ENCODE results near the gene CDH23.

Gene CDH23

DNA sequence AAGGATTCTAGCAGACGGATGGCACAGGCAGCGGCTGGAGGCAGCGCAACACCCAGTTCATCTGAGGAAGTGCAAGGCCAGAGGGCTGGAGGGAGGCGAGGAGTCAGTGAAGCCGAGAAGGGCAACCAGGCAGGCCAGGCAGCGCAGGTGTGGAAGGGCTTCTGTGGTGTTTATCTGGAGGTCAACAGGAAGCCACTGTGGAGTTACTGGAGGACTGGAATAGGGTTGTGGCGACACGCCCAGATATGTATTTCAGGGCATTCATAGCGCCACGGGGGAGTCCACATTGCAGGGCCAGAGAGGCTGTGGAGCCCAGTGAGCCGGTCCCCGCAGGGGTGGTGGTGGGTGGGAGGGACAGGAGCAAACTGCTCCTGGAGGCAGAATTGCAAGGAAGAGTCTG is 150.6 kb downstream of the CDH23 start:
- DNase-seq (ENCODE audit: low read depth, low spot score) = no peak
- no peak overlapping the region for H3K27ac ChIP-seq

DNA sequence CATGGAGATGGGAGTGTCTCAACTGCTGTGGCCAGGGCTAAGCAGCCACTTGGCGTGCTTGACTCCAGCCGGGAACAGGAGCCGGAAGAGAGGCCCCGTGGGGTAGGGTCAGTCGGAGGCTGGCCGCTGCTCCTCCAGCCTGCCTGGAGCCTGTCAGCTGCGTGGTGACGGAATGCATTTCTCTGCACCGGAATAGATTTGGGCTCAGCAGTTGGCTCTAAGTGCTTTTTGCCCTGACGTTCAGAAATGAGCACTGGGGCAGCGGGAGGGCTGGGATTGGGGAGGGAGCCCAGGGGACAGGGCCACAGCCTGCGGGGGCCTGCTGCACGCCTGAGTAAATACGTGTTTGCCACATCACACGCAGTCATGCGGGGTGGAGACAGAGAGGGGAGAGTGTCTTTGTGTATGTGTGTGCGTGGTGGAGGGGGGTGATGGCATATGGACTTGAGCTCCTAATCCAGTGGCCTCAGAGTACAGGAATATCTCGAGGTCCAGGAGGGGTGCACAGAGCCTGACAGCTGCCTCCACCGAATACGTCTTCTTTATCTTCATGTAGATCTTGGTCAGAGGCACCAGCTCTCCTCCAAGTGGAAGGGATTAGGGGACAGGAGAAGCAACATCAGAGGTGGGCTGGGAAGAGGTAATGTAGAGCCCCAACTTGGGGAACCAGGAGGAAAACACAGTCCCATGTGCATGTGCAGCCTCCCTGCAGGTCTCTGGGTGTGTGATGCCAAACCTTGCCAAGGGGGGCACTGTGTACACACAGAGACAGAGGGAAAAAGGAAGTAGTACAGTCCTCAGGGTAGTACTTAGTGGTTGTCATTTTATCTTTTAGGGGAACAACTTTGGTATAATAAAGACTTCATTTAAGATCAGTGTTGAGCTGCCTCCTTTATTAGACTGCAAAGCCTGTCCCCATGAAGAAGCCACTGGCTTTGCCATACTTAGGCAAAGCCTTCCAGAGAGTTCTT is 151.4 kb downstream of the CDH23 start:
- H3K27ac ChIP-seq = no peak overlapping the region
- DNase-seq (ENCODE audit: low read depth, low spot score) = no peak

DNA sequence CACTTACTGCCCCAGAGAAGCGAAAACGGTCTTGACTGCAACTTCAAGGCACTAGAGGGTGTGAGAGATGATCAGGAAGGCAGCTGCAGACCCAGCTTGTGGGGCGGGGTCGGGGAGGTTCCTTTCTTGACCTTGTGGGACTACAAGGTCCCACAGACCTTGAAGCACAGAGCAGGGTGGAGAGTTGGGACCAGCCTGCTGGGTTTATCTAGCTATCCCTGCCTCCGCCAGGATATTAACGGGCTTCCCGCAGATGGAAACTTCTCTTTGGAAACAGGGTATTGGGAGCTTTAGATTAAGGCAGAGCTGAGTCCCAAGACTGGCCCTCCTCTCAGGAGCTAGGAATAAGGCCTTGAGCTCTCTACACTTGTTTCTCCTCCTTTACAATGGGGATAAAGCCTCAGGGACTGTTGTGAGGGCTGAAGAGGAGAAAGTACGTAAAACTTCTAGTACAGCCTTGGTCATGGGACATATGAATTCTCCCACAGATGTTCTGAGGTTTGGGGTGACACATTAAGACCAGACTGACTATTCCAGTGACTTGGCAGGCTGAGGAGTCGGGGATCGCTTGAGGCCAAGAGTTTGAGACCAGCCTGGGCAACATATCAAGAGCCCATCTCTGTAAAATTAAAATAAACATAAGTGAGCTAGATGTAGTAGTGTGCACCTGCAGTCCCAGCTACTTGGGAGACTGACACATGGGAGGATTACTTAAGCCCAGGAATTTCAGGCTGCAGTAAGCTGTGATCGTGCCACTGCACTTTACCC is 153.2 kb downstream of the CDH23 start:
- no peak overlapping the region for H3K27ac ChIP-seq
- no peak for DNase-seq (ENCODE audit: low read depth, low spot score)

DNA sequence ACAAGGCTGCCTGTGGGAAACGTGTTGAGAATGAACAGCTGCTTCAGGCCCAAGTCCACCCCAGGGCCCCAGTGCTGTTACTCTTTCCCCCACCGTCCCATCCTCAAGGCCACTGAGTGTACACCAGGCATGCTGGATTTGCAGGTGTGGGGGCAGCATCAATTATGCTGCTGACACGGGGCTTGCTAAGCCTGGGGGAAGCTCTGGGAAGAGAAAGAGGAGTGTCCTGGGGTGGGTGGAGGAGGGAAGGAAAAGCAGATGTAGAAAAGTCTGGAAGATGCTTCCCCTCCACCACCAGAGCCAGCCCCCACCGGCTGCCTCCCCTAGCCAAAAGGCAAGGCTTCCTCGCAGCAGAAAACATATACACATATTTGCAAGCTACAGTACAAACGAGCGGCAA is 153.9 kb downstream of the CDH23 start:
- no peak for DNase-seq (ENCODE audit: low read depth, low spot score)
- H3K27ac ChIP-seq = no peak overlapping the region

DNA sequence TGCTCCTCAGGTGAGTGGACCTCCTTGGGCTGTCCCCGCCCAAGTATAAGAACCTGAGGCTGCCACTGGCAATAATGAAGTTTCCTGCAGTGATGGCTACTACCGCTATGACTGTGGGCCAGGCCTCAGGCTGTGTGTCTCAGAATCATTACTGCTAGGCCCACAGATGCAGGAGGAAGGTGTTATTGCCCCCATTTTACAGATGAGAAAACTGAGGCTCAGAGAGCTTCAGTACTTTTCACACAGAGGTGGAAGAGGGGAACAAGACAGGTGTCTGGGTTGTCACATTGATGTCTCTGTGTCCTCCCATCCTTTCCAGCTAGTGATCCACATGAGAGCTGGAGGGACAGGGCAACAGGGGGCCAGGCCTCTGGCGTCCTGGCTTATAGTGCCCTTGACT is 155.2 kb downstream of the CDH23 start:
- no peak for DNase-seq (ENCODE audit: low read depth, low spot score)
- H3K27ac ChIP-seq = no peak overlapping the region

DNA sequence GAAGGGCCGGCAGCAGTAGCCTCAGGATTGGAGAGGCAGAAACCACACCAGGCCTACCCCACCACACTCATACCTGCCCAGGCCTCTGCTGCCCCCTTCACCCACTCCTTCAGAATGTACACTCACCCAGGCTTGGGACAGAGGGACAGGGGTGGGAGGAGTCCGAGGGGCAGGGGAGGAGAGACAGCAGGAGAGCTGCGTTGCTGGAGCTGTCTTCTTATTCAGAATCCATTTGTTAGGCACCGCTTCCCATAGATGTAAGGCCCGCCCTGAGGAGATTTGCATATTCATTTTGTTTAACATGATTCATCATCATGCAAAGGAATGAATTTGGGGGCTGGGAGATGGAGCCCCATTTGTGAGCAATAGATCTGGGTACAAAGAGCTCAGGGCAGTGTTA is 156.7 kb downstream of the CDH23 start:
- H3K27ac ChIP-seq = no peak overlapping the region
- DNase-seq (ENCODE audit: low read depth, low spot score) = no peak

DNA sequence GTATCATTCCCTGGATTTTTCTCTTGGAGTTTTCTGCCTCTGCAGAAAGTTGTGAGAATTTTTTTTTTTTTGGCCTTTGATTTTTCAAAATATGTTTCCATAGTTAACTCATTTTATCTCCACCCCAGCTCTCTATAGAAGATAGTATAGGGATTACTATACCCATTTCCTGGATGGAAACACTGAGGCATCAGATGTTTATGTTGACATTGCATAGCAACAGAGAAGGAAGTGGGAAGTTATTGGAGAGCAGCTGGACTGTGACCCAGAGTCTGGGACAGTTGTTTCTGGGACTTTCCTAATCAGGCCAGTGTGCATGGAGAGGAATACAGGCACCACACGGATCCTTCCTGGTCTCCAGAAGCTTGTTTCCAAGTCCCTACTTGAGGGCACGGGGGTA is 158.0 kb downstream of the CDH23 start:
- H3K27ac ChIP-seq = no peak overlapping the region
- no peak for DNase-seq (ENCODE audit: low read depth, low spot score)

DNA sequence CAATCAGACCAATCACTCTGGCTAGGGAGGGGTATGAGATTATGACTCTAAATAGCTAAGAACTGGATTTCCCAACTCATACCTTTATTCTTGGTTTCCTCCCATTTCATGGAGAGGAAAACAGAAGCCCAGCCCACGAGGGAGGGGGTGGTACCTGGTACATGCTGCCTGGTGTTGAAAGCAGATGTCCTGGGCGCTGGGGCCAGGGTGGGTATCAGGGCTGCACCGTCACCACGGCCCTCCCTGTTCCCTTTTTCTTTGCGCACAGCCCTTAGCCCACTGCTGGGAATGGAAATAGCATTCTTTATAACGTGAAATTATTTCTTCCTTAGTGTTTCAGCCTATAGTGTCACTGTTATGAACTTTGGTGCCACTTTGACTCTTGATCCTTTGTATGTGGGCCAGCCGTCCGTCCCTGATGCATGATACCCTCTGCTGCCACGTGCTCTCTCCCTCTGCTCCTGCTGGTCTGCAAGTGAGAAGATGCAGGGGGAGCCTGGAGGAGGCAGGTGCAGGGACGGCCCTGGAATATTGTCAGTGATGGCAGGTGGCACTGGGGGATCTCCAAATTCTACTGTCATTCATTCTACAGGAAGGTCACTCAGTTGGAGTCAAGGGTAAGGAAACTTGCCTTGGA is 158.5 kb downstream of the CDH23 start:
- DNase-seq (ENCODE audit: low read depth, low spot score) = no peak
- no peak overlapping the region for H3K27ac ChIP-seq

DNA sequence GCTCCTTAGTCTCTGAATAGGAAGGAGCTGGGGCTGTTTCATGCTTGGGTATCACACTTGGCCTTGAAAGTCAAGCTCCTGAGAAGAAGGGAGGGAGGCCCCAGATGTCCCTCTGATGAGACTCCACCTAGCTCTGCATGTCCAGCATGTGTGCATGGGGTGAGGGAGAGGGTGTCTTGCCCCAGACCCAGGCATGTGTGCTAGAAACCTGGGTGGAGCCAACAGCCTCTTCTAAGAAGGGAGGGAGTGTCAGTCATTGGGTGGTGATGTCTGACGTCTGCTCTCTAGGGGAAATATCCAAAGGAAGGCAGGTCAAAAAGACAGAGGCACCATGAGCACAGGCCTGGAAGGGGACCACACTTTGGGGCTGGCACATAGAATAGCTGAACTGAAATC is 159.0 kb downstream of the CDH23 start:
- H3K27ac ChIP-seq = no peak overlapping the region
- no peak for DNase-seq (ENCODE audit: low read depth, low spot score)

DNA sequence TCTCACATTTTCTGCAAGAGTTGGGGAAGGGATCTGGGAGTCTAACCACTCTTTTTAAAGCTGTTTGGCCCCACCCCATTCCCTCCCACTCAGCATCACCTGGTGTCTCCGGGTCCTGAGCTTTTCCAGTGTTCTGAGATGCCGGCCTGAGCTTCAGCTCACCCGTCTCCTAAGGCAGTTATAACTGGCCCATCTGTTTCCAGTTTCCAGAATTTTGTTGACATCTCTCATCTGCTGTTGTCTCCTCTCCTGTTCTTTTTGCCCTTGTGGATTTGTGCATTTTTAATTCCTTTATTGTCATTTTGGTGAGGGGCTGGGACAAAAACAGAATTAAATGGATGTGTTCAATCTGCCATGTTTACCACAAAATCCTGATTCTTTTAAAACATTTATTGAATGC is 162.3 kb downstream of the CDH23 start:
- H3K27ac ChIP-seq = no peak overlapping the region
- DNase-seq (ENCODE audit: low read depth, low spot score) = no peak

DNA sequence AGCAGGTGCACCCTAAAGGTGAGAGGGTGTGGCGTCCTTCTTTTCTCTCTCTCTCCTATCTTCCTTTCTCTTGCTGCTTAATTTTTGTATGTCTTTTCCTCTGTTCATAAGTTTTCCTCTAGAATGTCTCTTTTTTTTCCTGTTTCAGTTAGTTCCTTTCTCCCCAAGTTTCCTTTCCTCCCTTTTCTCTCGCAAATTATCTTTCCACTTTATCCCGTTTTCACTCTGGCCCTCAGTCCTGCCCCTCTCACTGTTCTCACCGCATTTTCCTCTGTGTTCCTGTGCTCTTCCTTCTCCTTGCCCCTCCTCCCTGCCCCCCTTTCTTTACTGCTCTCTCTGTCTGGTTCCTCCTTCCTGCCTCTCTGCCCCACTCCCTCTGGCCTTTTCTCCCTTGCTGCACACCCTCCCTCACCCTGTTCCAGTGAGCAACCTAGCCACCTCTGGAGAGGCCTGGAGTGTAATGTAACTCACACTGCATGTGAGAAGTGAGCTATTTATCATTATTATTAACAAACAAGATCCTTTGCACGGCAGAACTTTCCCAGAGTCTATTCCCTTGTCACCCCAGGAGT is 164.4 kb downstream of the CDH23 start:
- DNase-seq (ENCODE audit: low read depth, low spot score) = no peak
- no peak overlapping the region for H3K27ac ChIP-seq

DNA sequence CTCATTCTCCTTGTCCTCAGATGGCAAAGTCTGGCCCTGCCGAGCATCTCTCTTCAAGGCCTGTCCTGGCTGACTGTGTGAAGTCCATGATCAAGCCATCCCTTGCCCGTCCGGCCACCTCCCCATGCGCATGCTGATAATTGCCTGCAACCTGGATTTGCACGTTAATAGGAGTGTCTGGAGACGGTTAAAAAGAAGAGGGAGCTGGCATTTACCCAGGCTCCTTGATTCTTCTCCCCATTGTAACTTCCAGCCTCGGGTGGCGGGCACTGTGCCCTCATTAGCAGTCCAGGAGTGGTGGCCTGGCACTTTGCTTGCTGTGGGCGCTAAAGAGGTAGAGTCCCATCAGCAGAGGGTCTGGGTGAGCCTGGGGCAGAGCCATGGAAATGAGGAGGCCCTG is 165.5 kb downstream of the CDH23 start:
- no peak for DNase-seq (ENCODE audit: low read depth, low spot score)
- H3K27ac ChIP-seq = no peak overlapping the region

DNA sequence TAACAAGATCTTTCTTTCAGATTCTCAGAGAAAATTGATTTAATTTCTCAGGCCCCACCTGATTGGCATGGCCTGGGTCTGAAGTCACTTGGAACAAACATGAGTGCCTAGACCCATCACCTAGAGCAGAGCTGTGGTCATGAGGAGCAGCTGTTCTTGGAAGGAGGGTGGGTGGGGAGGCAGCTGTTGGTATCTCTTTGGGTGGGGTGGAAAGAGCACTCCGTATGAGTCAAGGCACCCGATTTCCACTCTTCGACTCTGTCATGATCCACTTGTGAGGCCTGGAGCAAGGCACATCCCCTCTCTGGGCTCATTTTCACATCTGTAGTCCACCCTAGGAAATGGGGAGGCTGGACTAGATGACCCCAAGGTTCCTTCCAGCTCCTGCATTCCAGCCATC is 166.2 kb downstream of the CDH23 start:
- H3K27ac ChIP-seq = no peak overlapping the region
- no peak for DNase-seq (ENCODE audit: low read depth, low spot score)

DNA sequence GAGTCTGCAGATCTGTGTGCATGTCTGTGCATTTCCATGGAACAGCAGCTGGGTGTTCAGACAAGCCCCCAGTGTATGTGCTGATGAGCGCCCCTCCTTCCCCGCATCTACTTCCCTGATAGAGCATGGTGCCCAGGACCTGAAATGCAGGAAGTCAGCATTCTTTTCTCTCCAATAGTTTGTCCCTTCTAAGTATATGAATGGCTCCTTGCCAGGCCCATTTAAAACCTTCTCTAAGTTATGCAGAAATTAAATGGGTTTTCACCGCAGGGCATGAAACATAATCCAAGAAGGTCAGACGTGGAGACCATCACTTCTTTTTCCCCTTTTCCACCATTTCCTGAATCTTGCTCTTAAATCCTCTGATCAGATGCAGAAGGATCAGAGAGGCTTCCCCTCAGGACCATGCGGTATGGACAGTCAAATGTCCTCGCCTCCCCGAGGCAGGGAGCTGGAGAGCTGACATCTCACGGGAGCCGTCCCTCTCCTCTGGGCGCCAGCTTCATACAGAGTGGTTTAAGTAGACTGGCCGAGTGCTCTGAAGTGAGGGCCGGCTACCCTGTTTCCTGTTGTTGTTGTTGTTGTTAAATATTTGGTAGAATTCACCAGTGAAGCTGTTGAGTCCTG is 167.6 kb downstream of the CDH23 start:
- DNase-seq (ENCODE audit: low read depth, low spot score) = no peak
- no peak overlapping the region for H3K27ac ChIP-seq

DNA sequence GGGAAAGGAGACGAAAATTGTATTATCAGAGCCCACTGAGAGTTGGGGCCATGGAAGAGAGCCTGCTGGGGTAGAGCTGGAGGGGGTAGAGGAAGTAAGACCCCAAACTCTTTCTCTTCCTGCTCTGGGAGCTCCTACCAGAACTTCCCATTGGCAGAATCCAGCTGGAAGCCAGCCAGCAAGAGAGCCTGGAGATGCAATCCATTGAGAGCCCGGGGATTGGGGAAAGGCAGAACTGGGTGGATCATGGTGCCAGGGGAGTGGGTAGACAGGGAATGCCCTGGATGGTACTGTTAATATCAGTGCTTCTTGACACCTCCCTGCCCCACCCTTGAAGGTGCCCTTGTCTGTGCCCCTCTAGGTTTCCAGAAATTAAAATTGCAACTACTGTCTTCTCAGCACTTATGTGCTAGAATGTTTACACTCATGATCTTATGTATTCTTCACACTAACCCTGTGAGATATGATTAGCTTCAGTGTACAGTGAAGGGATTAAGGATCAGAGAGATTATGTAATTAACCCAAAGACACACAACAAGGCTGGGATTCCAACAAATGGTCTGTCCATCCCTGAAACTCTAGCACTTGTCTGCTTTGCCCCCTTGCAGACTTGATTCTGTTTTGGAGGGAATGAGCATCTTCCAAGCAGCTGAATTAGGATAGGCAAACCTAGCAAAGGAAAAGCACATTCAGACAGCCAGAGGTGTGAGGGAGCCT is 168.7 kb downstream of the CDH23 start:
- DNase-seq (ENCODE audit: low read depth, low spot score) = no peak
- H3K27ac ChIP-seq = no peak overlapping the region

DNA sequence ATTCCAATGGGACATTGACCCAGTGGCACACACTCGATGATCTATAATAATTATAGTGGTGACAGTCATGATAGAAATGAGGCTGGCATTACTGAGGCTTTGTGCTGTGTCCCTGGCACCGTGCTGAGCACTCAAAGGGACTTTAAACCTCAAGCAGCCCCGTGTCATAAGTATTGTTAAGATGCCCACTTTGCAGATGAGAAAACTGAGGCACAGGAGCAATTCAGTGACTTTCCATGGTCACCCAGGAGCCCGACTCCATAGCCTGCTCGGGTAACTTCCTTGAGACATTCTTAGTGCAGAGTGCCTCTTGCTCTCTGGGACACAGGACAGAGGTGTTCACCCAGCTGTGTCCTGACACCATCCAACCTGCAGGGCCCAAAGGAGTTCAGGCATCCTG is 170.3 kb downstream of the CDH23 start:
- DNase-seq (ENCODE audit: low read depth, low spot score) = no peak
- H3K27ac ChIP-seq = no peak overlapping the region

DNA sequence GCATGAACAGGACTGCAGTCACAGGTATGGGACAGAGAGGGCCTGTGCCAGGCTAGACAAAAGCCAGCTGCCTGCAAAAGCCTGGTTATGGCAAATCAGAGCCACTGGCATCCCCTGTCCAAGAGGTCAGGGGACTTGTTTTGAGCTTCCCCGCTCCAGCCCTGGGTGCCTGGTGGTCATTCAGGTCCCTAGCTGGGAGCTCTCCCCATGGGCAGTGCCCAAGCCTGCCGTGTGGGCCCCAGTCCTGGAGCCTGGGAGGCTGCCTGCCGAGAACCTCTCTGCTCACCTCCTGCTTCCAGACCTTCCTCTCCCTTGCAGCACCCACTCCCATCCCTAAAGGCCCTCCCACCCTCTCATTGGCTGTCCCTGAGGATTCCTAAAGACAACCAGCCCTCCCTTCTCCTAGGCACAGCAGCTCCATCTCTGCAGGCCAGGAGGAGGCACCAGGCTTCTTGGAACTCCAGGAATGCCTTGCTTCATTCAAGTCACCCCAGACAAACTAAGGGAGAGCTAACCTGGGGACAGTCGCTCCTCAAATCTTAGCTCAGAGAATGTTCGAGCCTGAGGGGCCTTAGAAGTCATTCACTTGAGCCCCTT is 172.3 kb downstream of the CDH23 start:
- no peak for DNase-seq (ENCODE audit: low read depth, low spot score)
- H3K27ac ChIP-seq = no peak overlapping the region

DNA sequence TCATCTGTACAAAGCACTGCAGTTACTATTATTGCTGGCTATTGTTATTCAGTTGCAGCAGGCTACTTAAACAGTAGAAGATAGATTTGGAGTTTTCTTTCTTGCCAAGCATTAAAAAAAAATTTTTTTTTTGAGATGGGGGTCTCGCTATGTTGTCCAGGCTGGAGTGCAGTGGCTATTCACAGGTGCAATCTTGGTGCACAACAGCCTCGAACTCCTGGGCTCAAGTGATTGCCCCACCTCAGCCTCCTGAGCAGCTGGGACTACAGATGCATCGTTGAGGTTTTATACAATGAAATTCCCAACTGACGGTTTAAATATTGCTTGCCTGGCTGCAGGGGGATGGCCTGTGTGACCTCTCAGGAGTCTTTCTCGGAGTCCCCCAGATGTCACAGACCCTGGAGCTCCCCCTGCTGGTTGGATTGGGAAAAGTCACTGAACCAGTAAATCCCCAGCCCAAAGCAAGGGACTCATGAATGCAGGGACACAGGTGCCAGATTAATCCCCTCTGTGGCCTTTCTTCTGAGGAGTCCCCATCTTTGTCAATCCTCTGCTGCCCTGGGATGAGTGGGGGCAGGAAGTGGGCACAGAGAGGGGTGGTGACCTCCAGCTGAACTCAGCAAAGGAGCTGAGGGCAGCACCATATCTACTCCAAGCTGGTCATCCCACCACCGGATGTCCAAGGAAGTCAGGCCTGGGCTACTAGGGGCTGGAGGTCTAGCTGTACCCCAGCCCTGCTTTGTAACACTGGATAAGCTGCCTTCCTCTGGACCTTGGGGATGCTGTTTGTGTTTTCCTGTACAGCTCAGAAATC is 173.3 kb downstream of the CDH23 start:
- DNase-seq (ENCODE audit: low read depth, low spot score) = no peak
- H3K27ac ChIP-seq = no peak overlapping the region
